ENCODE measurements around the gene TLE6. TPM values are rescaled to one million over a fixed set of nuclear protein-coding genes. Genes with fewer than 3 reads are reported as not detected.

TLE6 gene
- 1.9 TPM for total RNA-seq

DNA sequence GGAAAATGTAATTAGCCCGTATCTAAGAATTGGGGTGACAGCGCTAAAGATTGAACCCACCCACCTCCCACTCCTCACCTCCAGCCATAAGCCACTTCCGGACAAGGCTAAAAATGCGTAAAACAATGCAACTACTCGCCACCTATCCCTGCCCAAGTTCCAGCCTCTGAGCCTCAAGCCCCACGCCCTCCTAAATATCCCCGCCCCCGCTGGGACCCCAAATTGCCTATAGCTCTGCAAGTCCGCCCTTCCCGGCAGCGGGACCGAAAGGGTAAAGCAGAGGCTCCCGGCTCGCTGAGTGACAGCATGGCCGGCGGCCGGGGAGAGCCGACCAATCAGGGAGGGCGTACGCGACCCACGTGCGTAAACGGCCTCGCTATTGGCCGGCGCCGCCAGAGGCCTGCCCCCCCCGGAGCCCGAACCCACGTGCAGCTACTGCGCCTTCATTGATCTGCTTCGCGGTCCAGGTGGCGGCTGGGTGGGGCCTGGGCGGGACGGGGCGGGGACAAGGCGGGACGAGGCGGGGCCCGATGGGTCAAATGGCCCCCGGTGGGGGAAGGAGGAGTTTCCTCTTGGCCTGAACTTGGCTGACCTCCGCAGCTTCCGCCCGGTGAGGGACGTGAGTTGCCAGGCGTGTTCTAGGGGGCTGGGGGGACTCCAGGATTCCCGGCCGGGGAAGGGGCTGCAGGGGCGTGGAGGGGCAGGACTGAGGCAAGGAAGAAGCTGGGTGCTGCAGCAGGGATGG is at the start of gene TLE6:
TLE6 (plus strand) TSS at position 564 of the 745 bp plus-strand sequence. CDS start 670 bp downstream, outside the sequence.

DNA sequence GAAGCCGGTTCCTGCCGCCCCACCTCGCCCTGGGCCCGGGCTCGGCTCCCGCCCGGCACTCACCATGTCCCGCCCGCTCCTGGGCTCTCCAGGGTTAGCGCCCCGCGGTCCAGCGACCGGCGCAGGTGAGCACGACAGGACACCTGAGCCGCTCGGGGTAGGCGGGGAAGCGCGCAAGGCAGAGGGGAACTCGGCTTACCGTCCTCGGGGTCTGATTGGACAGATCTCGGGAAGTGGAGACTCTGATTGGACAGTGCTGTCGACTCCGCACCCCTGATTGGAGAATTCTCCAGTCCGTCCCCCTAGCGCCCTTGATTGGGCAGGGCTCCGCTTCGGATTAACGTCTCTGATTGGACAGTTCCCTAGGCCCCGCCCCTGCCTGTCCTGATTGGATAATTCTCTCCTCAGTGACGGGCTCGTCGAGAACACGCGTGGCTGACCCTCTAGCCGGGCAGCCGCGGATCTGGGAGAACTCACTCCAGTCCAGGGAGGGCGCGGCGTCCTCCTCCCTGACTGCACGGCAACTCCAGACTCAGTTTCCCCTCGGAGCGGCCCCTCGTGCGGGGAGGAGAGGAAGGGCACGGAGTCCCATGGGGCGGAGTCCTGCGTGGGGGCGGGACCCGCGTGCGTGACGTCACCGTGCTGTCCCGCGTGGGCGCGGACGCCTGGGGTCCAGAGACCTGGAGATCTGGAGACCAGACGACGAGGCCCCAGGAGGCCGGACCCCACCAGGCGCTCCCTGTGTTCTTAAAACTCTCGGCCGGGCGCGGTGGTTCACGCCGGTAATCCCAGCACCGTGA is 32.4 kb upstream of the TLE6 start, which contains the start of gene ZNF77:
ZNF77 (minus strand) TSS at position 197 of the 800 bp plus-strand sequence; CDS start at position 66, 131 bp downstream.

DNA sequence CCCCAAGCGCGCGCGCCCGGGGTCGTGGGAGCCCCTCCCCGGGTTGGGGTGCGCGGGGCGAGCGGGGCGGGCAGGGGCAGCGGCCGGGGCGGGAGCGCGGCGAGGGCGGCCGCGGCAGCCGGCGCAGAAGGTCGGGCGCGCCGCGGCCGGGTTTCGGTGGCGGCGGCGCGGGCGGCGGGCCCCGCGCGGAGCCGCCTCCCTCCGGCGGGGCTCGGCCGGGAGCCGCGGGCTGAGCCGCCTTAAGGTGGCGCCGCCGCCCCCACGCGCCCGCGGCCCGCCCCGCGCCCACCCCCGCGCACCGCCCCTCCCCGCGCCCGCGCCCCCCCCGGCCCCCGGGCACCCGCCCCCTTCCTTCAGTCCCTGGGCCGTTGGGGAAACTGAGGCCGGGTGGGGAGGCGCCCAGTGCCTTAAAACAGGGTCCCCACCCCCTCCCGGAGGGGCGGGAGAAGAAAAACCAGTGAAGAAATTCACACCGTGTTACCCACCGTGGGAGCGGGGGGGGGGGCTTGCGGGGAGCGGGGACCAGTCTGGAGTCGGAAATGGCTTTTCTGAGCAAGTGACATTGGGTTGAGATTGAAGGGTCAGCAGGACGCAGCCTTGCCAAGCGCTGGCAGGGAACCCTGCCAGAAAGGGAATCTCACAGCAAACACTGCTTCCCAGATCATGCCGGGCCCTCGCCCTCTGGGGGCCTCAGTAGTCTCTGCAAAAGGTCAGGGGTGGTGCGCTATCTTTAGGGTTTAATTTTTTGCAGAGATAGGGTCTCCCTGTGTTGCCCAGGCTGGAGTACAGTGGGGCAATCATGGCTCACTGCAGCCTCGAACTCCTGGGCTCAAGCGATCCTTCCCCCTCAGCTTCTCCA is 51.9 kb downstream of the TLE6 start, which contains the start of gene TLE2:
TLE2 (minus strand) TSS at position 216 of the 859 bp plus-strand sequence. CDS start 376 bp downstream, outside the sequence.

Other genes with a start within 250 kb of the TLE6 start
- gene SLC39A3, start 237.5 kb upstream of the TLE6 start, total RNA-seq: 22.5 TPM
- 40.4 TPM for gene SGTA, start 194.3 kb upstream of the TLE6 start, total RNA-seq
- gene THOP1, start 192.1 kb upstream of the TLE6 start, total RNA-seq: 40.7 TPM
- 15.7 TPM for gene ZNF554, start 157.7 kb upstream of the TLE6 start, total RNA-seq
- 27.9 TPM for gene ZNF555, start 136.1 kb upstream of the TLE6 start, total RNA-seq
- not detected for gene ZNF556, start 110.2 kb upstream of the TLE6 start, total RNA-seq
- 4.4 TPM for gene ZNF57, start 76.6 kb upstream of the TLE6 start, total RNA-seq
- gene ZNF77, start 32.6 kb upstream of the TLE6 start, total RNA-seq: 9.7 TPM
- gene TLE2, start 51.7 kb downstream of the TLE6 start, total RNA-seq: 11.3 TPM
- gene TLE5, start 84.9 kb downstream of the TLE6 start, total RNA-seq: 151 TPM
- gene GNA11, start 116.8 kb downstream of the TLE6 start, total RNA-seq: 57.9 TPM
- 0.94 TPM for gene GNA15, start 158.5 kb downstream of the TLE6 start, total RNA-seq
- gene S1PR4, start 201.2 kb downstream of the TLE6 start, total RNA-seq: 0.31 TPM
- 18.2 TPM for gene NCLN, start 208.4 kb downstream of the TLE6 start, total RNA-seq
- 84.8 TPM for gene CELF5, start 247.1 kb downstream of the TLE6 start, total RNA-seq

Data from parietal lobe (tissue), 1 donor.